DOHH2 (cell line): ENCODE measurements around the gene EHMT2.

ENCODE experiments used
- EZH2phosphoT487 ChIP-seq: fragments of 200-600 bp; sonication (generic); IDR thresholded peaks from 2 replicates; pipeline ENCODE4 v1.6.1; 2017; ENCODE audit warnings: borderline replicate concordance, mild to moderate bottlenecking, antibody characterized with exemption, low read length, moderate library complexity, mixed read lengths
- TF ChIP-seq, protein P1 (sequence below): fragments of 200-600 bp; sonication (generic); IDR thresholded peaks from one replicate; pipeline ENCODE4 v1.5.1; 2014; ENCODE audit warnings: antibody characterized with exemption, mild to moderate bottlenecking, low read depth, low read length; ENCODE audit not compliant: poor library complexity, severe bottlenecking

DNA sequence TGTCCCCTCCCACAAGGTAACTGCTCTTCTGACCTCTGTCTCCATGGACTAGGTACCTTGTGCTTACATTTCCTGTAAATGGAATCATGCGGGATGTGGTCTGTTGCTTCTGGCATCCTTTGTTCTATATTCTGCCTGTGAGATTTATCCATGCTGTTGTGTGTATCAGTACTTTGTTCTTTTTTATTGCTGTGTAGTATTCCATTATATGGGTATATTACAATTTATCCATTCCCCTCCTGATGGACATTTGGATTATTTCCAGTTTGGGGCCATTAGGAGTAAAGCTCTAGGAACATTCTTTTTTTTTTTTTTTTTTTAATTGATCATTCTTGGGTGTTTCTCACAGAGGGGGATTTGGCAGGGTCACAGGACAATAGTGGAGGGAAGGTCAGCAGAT, 33.5 kb upstream of the EHMT2 start:
- TF ChIP-seq, protein P1, sequence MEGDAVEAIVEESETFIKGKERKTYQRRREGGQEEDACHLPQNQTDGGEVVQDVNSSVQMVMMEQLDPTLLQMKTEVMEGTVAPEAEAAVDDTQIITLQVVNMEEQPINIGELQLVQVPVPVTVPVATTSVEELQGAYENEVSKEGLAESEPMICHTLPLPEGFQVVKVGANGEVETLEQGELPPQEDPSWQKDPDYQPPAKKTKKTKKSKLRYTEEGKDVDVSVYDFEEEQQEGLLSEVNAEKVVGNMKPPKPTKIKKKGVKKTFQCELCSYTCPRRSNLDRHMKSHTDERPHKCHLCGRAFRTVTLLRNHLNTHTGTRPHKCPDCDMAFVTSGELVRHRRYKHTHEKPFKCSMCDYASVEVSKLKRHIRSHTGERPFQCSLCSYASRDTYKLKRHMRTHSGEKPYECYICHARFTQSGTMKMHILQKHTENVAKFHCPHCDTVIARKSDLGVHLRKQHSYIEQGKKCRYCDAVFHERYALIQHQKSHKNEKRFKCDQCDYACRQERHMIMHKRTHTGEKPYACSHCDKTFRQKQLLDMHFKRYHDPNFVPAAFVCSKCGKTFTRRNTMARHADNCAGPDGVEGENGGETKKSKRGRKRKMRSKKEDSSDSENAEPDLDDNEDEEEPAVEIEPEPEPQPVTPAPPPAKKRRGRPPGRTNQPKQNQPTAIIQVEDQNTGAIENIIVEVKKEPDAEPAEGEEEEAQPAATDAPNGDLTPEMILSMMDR: no peak
- no peak for TF ChIP-seq EZH2phosphoT487
